GM19043 (cell line): Measurements from ENCODE around the gene ADAMTSL2.
"Not testable (repeated sequence)": the region's sequence is repeated elsewhere in the genome, so short reads cannot be mapped to it uniquely, and the experiment has no call there.

Source experiments
- ATAC-seq: cut with Tn5 transposase; IDR thresholded peaks from one replicate; pipeline ENCODE4 v1.9.1; 2021; ENCODE audit warnings: low read depth; ENCODE audit not compliant: unreplicated experiment

ADAMTSL2 gene

DNA sequence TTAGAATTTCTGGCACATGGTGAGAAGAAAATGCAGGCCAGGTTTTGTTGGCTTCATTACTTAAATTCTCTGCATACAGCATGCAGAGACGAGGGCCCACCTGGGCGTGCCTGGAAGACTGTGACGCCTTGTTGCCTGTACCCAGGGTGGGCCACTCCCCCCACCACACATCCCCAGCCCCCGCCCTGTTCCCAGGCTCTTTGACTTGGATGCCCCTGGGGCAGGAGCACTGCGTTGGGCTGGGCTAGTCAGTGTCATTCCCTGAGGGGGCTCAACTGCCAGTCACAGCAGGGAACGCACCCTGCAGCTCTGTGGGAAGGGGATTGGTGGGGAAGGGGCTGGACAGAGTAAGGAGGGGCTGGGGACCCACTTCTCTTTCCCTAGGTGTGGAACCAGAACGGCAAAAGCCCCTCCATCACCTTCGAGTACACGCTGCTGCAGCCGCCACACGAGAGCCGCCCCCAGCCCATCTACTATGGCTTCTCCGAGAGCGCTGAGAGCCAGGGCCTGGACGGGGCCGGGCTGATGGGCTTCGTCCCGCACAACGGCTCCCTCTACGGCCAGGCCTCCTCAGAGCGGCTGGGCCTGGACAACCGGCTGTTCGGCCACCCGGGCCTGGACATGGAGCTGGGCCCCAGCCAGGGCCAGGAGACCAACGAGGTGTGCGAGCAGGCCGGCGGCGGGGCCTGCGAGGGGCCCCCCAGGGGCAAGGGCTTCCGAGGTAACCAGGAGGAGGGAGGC, 19.6 kb downstream of the ADAMTSL2 start:
- no peak for ATAC-seq

GRCh38 chr9:133554729-133555128, 20.2 kb downstream of the ADAMTSL2 start:
- no peak for ATAC-seq

DNA sequence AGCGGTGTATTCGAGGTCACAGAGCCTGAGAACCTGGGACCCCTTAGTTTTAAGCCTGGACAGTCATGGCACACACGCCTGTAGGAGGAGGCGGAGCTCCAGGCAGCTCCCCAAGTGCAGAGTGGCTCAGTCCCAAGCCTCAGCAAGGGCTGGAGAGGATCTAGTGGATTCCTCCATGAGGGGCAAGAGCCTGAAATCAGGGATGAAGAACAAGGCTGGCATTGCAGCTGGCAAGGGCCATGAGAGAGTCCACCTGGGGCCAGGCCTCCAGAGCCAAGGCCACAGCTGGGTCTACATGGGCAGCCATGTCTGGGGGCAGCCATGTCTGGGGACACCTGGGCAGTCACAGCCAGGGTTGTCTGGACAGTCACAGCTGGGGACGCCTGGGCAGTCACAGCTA, 21.9 kb downstream of the ADAMTSL2 start:
- ATAC-seq: no peak

DNA sequence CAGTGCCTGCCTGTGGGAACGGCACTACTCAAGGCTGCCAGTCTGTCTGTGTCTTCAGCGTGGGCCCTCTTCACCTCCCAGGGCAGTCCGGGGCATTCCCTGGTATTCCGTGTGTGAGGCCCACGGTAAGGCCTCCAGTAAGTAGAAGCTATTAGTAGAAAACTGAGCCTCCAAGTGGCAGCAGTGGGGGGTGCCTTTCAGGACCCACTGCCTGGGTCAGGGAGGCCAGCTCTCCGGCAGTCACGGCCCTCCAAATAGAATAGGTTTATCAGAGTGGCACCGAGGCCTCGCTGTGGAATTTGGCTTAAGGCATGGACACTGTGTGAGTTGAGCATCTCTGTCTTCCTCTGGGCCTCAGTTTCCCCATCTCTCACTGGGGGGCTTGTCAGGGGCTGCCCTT, 23.1 kb downstream of the ADAMTSL2 start:
- no peak for ATAC-seq

DNA sequence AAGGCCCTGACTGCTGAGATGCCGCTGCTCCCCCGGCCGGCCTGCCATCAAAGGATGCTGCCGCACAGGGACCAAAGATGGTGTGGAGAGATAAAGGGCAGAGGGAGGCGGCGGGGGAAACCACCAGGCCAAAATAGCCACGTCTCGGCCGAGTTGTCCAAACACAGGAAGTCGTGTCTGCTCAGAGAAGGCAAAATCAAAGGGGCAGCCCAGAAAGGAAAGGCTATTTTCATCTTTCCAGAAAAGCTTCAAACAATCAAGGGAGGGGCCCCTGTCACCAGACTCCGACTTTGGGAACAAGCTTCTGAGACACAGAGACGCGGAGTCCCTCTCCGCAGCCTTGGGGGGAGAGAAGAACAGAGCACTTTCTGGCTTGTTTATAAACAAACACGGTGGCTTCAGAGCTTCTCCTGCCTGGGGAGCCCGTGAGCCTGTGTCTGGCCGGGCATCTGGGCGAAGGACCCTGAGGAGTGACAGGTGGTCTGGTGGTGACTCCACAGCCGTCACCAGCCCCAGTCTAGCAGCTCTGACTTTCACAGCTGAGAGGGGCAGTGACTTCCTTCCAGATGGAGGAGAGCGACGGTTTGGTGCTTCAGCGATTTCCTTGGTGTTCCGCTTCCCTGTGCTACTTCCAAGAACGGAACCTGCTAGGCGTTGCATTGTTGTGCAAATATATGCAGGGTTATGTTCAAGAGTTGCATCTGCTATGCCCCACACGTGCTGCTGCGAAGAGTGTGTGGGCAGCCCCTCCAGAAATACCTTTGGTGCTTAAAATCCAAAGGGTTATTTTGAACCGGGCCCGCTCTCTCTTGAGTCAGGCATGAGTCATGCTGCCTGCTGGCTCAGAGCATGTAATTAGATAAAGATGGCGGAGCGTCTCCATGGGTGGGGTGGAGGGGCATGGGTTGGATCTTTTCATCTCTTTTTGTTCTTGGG, 24.0 kb downstream of the ADAMTSL2 start:
- peak; percentile 52 for ATAC-seq

DNA sequence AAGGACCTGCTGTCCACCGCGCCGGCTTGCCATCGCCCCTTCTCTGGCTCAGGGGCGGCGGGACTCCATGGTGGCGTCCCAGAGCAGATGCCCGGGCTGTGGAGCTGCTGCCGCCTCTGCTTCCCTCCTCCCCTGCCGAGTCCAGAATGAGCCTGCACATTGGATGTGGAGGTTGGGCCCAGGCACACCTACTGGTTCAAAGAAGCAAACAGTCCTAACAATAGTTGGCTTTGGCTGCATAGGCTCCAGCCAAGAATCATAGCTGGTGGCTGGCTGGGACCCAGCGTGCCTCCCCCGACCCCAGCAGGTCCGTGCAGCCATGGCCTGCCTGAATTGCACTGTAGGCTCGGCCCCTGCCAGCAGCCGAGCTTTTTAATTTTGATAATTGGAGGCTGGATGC, 25.8 kb downstream of the ADAMTSL2 start:
- ATAC-seq: no peak

- no peak for ATAC-seq
Measured at GRCh38 chr9:133560944-133561343, 26.4 kb downstream of the ADAMTSL2 start.

GRCh38 chr9:133561976-133562554, 27.6 kb downstream of the ADAMTSL2 start:
- no peak for ATAC-seq

- no peak for ATAC-seq
Measured at GRCh38 chr9:133562611-133563290, 28.2 kb downstream of the ADAMTSL2 start.

DNA sequence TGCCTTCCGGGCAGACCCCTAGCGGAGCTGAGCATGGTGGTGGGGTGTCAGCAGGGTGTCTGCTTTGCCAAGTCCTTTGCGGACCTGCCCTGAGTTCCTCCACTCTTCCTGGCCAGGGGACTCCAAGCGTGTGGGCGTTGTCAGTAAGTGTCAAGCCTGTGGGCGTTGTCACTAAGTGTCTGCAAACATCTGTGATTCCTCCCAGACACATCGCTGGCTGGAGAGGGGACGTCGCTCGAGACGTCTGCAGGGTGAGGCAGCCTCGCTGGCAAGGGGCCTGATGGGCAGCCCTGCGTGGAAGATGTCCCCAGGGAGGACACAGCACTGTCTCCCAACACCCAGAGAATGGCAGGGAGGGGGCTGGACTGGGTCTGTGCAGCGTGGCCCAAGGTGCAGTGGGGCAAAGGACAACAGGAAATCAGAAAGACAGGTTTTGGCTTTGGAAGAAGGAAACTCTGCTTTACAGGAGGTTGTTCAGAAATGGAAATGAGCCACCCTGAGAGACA, 28.8 kb downstream of the ADAMTSL2 start:
- no peak for ATAC-seq

GRCh38 chr9:133563814-133564213, 29.3 kb downstream of the ADAMTSL2 start:
- not testable (repeated sequence) for ATAC-seq

DNA sequence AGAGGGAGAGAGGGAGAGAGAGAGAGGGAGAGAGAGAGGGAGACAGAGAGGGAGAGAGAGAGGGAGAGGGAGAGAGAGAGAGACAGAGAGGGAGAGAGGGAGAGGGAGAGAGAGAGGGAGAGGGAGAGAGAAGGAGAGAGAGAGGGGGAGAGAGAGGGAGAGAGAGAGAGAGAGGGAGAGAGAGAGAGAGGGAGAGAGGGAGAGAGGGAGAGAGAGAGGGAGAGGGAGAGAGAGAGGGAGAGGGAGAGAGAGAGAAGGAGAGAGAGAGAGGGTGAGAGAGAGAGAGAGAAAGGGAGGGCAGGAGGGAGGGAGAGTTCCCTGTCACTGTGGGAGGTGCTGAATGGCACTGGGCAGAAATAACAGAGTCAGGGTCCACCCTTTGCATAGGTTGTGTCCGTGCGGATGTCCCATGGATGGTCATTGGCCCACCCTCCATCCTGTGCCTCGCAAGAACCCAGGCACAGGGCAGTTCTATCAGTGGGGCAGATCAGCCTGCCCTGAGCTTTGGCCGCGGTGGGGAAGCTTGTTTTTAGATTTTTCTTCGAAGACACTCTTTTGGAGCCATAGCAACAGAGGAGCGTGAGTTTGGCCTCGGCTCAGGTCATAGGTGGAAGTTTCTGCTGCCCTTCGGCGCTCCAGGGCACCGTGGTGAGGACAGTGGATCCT, 30.1 kb downstream of the ADAMTSL2 start:
- ATAC-seq: no peak

GRCh38 chr9:133566382-133566781, 31.9 kb downstream of the ADAMTSL2 start:
- no peak for ATAC-seq

GRCh38 chr9:133566817-133567216, 32.3 kb downstream of the ADAMTSL2 start:
- ATAC-seq: no peak

DNA sequence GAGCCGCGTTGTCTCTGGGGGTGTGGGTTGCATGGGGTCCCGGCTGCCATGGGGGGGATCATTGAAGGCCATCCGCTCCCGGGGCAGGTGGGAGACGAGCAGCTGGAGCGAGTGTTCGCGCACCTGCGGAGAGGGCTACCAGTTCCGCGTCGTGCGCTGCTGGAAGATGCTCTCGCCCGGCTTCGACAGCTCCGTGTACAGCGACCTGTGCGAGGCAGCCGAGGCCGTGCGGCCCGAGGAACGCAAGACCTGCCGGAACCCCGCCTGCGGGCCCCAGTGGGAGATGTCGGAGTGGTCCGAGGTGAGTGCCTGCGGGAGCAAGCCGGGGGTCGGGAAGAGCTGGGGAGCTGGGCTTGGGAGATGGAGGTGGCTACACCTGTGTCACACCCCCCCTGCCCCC, 33.7 kb downstream of the ADAMTSL2 start:
- ATAC-seq: no peak

DNA sequence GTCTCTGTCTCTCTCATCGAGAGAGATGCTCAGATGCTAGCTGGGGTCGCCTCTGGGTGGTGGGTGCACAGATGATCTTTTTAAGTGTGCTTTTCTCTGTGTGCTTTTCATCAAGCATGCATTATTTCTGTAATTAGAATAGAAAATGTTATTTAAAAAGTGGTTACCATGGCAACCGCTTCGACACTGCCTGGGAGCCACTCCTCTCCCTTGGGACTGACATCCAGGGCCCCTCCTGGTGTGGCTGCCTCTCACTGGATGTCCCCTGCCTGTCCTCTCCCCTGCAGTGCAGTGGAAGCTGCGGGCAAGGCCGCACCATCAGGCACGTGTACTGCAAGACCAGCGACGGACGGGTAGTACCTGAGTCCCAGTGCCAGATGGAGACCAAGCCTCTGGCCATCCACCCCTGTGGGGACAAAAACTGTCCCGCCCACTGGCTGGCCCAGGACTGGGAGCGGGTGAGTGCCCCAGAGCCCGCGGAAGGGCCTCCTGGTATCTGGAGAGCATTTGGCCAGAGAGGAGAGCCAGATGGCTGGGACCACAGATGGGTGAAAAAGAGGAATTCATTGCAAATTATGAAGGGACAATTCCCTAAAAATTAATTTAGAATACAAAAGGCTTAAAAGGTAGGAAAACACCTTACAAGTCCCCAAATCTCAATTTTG, 34.7 kb downstream of the ADAMTSL2 start:
- no peak for ATAC-seq

DNA sequence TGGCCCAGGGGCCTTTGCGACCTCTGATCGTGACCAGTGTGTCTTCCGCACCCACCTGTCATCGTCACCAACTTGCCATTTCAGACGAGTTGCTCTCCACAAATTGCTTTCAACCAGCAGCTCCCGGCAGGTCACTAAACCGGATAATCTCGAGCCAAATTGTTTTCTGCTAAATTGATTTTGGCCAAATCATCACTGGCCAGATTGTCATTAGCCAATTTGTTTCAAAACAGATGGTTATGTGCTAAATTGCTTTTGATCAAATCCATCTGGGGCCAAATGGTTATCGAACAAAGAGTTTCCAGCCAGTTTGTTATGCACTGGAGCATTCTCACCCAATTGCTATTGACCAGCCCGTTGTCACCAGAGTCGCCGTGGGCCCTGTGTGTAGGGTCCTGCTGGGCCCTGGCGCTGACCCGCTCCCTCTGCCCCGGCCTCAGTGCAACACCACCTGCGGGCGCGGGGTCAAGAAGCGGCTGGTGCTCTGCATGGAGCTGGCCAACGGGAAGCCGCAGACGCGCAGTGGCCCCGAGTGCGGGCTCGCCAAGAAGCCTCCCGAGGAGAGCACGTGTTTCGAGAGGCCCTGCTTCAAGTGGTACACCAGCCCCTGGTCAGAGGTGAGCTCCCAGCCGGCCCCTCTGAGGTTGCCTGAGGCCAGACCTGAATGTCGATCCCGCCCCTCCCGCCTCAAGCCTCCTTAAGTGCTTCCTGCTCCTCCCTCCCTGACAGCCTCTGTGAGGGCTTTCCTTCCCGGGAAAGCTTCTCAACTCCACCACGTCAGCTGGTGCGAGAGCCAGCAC, 35.6 kb downstream of the ADAMTSL2 start:
- no peak for ATAC-seq

- ATAC-seq: no peak
Measured at GRCh38 chr9:133570691-133571080, 36.2 kb downstream of the ADAMTSL2 start.

- no peak for ATAC-seq
Measured at GRCh38 chr9:133571391-133571890, 36.9 kb downstream of the ADAMTSL2 start.
